OCI-LY3 (cell line): ENCODE results near the gene ATRX.

ENCODE experiments used
- EZH2phosphoT487 ChIP-seq: fragments of 200-600 bp; shearing (Covaris generic); IDR thresholded peaks from 2 replicates; pipeline ENCODE4 v1.6.1; 2018; ENCODE audit warnings: antibody characterized with exemption, mixed run types, low read depth
- TF ChIP-seq, protein P1 (sequence below): fragments of 200-600, 300-600 bp; sonication (generic); IDR thresholded peaks from 2 replicates; pipeline ENCODE4 v1.5.1; 2014; ENCODE audit warnings: antibody characterized with exemption, low read length, low read depth

DNA sequence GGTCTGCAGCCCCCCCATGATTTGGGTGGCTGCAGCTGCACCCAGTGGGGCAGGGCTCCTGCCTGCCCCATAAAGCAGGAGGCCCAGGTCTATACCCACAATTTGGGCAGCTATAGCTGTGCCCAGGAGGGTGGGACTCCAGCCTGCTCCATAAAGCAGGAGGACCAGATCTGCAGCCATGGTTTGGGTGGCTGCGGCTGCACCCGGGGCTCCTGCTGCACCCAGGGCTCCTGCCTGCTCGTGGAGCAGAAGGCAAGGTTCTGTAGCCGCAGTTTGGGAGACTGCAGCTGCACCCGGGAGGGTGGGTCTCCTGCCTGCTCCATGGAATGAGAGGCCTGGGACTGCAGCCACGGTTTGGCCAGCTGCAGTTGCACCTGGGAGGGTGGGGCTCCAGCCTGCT, 81.1 kb downstream of the ATRX start:
- TF ChIP-seq, protein P1, sequence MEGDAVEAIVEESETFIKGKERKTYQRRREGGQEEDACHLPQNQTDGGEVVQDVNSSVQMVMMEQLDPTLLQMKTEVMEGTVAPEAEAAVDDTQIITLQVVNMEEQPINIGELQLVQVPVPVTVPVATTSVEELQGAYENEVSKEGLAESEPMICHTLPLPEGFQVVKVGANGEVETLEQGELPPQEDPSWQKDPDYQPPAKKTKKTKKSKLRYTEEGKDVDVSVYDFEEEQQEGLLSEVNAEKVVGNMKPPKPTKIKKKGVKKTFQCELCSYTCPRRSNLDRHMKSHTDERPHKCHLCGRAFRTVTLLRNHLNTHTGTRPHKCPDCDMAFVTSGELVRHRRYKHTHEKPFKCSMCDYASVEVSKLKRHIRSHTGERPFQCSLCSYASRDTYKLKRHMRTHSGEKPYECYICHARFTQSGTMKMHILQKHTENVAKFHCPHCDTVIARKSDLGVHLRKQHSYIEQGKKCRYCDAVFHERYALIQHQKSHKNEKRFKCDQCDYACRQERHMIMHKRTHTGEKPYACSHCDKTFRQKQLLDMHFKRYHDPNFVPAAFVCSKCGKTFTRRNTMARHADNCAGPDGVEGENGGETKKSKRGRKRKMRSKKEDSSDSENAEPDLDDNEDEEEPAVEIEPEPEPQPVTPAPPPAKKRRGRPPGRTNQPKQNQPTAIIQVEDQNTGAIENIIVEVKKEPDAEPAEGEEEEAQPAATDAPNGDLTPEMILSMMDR, result no peak
- no peak for TF ChIP-seq EZH2phosphoT487
